Cortex of kidney (tissue), 1 donor: Measurements from ENCODE around the gene DNAH14.

Source experiments
- DNase-seq: peaks from one replicate; lab custom pipeline; 2025; lab: John Stamatoyannopoulos, UW

DNAH14 gene

DNA sequence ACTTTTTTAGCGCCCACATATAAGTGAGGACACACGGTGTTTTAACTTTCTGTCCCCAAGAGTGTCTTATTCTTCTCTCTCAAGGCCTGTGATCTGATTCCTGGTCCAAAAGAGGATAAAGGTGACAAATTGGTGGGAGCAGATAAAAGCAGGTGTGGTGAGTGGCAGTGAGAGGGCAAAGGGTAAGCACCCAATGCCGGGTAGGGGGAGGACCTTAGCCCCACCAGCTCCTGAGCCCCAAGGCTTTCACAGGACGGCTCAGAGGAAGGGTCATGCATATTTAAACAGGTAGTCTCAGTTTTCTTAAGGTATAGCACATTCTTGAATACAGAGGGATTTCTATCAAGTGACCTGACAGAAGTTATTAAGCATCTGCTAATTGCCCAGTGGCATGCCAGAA is 478.8 kb downstream of the DNAH14 start:
- no peak for DNase-seq

DNA sequence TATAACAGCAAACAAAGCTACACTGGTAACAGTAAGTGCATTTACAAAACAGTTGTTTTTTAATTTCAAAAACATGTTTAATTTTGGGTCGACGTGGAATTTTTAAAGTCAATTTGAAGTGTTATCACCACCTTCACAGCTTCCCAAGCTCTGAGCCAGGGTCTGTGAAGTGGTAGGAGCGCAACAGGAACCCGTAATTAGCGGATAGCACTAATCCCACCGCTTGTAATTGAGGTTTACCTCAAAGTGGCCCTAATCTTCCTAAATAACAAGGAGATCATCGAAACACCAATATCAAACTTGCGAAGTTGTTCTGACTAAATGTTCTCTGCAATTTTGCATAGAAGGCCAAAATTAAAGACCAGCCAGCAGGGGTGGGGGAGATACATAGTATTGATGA is 479.6 kb downstream of the DNAH14 start:
- DNase-seq: no peak

DNA sequence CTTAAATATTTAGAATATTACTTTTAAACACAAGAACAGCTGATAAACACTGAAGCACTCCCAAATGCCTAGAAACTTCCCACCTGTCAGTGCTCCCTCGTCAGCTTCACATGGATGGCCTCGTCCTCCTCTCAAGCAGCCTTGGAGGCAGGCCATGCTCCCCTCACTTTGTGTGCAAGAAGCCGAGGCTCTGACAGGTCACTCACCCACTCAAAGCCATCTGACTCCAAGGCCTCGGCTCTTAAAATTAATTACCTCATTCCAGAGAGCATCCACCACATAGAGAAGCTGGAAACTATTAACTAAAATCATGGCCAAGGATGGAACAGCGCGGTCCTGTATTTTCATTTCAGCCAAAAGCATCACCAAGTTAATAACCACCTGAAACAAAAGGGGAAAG is 480.6 kb downstream of the DNAH14 start:
- no peak for DNase-seq

DNA sequence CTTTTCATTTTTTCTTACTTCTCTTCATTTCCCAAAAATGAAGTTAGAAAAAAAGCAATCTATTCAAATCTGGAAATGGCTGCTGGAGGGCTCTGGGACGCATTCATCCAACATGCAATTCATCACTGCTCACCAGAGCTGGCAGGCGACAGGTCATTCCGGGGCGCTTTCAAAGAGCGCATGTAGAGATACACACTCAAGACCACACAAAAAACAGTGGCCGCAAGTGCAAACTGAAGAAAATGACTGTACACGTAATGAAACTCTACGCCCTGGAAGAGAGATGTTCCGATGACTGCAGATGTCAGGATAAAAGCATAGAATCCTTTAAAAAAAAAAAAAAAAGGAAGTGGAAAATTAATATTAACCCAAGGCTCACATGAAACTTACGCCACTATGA is 482.8 kb downstream of the DNAH14 start:
- DNase-seq: no peak

DNA sequence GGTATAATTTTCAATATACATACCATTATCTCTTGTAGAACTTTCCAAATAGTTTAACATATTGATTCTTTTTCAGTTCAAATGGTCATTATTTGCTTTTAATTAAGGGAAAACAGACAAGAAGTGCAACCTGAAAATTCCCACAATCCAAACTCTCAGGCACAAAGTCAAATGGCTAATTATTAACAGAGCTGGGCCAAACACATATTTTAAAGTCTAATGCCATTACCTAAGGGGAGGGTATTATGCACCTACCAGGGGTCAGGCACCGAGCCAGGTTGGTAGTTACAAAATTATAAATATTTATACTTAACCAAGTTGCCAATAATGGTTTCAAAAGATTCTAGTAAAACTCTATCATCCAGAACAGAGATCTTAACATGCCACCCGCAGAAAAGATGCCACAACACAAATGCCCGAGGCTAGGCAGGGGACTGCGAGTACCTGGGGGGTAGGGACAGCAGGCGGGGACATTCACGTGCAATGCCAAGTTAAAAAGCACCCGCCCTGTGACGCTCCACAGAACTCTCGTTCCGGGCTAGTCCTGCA is 483.4 kb downstream of the DNAH14 start:
- no peak for DNase-seq

DNA sequence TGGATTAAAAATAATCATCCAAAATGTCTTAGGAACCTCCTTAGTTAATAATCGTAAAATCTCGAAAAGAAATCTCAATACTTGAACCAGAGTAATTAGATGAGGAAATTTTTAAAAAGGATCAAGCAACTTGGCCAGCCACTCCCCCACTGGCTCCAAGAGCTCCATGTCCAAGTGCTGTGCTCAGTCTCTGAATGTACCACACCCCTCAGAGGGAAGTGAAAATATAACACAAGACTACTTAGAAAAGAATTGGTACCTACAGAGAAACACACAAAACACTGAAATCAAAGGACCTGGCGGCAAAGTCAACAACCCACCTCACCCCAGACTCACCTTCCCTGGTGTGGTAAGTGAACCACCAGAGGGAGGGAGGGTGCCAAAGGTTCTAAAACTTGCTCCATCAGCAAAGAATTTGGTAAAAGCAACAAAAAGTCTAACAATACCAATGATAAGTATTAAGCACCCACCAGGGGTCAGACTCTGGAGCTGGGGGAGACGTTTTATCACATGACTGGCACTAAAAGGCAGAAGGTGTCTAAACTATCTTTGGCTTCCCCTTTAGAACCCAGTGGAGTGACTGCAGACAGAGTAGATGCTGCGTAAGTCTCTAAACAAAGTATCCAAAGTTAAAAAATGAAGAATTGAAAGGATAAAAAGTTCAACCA is 484.4 kb downstream of the DNAH14 start:
- no peak for DNase-seq

DNA sequence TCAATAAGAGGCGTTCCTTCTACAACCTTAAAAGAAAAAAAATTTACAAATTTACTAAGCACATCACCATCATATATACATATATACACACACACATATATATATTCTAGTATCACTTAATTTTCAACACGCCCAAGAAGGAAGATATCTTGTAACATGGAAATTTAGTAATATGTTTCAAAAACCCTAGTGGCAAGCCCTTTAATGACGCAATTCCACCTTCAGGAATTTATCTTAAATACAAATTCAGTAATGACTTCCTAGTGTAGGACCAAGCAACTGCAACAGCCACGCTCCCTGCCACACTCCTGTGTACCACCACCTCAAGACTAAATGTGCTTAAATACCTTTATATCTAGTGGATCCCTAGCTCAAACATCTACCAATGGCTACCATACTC is 485.8 kb downstream of the DNAH14 start:
- DNase-seq: no peak

DNA sequence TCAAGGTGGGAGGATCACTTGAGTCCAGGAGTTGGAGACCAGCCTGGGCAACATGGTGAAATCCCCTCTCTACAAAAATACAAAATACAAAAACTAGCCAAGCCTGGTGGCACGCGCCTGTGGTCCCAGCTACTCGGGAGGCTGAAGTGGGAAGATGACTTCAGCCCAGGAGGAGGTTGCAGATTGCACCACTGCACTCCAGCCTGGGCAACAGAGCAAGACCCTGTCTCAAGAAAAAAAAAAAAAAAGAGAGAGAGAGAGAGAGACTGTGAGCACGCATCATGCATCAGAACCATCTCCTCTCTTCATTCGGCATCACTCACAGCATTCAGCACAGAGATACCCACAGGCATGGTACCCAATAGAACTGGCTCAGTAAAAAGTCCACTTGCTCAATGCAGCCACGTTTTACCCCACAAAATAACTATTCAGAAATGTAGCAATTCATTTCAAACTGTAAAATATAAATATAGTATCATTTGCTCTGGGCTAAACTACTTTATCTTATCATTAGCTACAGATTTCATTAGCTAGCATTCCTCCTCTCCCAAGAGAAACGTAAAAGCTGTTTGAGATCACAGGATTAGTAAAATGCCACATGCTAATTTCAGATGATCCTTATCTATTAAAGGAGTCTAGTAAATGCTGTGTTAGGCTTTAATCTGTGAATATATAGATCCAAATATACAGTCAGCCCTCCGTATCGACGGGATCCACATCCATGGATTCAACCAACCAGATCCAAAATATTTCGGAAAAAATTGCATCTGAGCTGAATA is 486.7 kb downstream of the DNAH14 start:
- no peak for DNase-seq

DNA sequence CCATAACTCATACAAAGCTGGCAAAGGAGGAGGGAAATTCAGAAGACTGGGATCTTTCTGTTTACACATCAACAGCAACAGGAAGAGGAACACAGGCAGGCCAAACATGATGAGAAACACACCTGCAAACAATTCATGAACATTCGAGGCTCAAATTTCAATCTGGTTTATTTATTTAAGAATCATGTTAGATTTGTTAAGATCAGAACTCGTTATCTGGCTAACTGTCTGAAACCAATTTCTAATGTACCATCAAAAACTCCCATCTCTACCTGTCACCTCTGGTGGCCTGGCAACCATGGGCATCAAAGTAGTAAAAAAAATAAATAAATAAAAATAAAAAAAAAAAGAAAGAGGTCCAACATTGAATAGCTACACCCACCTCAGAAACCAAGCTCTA is 488.6 kb downstream of the DNAH14 start:
- DNase-seq: no peak

DNA sequence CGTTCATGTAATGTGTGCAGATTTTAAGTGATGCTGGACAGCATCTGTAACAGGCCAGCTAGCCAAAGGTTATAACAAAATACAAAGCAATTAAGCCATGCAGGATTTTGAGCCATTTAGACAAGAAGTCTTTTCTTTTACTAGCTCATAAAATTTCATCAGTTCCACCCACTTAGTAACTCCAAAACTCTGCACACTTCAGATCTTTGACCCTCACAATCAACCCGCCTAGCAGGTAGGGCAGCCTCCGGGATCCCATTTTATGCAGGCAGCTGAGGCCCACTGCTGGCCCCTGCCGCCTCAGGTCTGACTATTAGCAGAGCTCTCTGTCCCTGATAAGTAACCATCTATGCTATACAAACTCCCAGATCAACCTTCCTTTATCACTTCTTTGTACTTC is 489.1 kb downstream of the DNAH14 start:
- no peak for DNase-seq

DNA sequence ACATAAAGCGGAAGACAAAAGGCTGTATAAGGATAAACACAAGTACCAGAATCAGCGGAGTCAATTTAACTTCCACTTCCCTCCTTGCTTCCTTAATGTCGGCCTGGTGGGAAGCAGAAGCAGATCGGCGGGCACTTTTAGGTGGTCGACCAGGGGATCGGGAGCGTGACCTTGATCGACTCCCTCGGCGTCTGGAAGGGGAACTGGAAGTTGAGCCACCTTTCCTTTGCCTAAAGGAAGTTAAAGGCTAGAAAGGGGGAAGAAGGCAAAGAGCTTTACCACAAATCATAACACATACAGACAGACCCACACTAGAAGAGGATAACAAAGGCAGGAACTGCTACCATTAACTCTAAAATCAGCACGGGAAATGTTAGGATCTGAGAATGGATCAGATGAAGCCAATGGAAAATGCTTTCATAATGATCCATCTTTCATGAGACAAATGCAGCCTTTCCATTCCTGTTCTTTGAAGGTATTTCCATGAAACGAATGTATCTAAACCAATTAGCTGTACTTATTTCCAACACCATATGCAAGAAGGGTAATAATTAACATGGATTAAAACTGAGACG is 492.6 kb downstream of the DNAH14 start:
- no peak for DNase-seq

DNA sequence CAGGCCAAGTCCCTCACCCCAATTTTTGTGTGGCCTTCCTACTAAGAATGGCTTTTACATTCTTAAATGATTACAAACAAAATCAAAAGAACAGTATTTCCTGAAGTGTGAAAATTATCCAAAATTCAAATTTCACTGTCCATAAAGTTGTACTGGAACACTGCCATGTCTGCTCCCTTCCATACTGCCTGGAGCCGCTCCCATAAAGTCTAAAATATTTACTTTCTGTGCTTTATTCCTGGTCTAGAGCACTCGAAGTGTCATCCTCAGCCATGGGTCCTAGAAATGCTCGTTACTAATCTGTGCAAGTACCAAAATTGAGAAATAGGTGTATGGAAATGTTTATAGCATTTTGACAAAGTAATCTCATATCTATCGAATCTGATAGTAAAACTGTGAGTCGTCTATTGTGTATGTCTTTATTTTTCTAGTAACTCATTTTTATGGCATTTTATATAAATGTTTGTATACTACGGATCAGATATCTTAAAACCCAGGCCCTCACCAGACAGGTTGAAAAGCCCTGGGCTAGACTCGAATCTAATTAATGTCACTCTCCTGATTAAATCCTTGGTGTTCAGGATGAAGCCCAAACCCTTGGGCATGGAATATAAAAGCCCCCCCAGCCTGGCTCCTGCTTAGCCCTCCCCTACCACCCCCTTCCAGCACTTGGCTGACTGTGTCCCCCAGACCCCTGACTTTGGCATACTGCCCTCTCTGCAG is 493.5 kb downstream of the DNAH14 start:
- no peak for DNase-seq

DNA sequence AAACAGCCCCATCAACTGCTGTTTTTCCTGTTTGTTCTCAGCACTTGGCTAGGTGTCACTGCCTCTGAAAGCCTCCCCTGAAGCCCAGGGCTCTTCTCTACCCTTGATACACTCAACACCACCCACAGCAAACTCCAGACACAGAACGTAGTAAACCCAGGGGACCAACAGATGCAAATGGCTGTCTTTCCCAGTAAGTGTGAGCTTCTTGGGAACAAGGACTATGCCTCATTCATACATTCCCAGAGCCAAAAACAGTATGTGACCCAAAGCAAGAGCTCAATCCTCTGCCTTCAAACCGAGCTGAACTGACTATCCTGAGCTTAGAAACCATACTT is 494.0 kb downstream of the DNAH14 start:
- DNase-seq: no peak

DNA sequence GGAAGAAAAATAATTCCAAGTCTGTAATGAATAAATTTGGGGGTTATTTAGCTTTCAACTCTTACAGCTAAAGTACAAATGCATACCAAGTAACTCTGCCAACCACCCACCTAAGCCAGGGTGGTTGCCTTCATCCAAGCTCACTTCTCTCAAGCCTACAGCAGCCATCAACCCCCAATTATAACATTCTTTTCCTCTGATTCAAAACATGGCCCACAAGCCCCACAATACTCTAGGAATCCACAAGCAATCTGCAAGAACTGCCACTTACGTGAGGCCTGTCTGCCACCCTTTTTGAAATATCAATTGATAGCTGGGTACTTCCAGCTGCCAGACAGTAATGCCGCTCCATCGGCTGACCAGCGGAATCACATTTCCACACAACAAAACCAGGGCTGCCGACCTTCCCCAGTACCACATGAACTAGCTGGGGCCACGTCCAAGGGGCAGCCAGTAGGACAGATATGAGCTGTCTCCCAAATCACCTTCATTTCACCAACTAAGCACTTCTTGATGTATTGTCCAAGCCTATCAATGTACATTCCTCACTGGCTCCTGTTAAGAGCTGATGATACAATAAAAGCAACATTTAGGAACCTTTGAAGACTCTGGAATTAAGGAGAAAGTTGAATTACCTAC is 495.2 kb downstream of the DNAH14 start:
- no peak for DNase-seq

DNA sequence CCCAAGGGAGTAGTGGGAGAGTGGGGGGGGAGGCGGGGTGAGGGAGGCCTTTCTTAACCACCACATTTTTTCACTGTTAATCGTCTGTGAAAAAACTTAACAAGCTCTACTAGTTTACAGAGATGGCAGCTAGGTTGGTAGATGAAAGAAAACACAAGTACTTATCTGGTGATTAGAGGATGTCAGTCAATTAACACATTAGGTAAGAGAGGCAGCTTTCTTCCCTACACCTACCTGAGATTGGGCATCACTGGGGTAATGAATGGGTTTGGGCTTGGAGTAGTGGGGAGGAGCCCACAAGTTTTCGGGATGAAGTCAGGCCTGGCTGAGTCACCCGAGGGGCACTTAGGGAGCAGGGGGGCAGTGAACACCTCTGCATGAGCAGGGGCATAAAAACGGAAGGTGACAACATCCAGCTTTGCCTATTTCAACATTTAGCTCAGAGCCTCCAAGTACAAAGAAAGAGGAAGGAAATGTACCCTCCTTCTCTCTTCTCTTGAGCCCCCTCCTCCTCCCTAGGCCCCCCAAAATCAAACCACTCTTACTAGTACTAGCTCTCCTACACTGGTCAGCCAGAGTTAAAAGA is 495.8 kb downstream of the DNAH14 start:
- DNase-seq: no peak

DNA sequence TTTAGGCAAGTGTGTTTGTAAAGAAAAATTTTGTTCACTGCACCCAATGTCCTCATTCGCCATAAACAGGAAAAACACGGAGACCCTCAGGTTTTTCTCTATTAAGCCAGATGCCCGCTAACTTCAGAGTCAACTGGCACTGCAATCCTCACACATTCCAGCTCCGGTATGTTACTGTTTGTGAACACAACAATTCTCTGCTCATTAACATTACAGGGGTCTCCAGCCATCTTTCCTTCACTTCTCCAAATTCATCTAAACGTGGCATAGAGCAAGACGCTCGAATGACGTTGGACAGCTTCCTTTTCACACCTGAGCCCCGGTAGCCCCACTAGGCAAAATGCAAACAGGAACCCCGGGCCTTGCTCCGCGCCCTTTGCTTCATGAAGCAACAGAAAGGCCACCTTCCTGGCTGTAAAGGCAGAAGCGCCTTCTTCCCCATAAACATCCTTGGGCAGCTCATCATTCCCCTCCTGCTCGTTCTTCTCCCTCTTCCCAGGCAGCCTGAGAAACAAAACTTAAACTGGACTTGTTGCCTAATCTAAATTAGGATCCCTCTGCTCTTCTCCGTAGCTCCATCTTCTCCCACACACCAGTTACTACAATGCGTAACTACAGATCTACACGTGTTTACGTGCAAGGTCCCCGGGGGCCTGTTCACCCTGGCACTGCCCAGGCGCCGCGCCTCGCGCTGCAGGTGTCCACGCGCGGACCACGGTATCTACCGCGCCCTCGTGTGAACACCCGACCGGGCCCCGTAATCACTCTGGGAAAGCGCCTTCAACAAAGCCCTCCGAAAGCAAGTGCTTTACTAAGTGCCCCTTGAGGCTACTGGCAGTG is 497.1 kb downstream of the DNAH14 start:
- no peak for DNase-seq

DNA sequence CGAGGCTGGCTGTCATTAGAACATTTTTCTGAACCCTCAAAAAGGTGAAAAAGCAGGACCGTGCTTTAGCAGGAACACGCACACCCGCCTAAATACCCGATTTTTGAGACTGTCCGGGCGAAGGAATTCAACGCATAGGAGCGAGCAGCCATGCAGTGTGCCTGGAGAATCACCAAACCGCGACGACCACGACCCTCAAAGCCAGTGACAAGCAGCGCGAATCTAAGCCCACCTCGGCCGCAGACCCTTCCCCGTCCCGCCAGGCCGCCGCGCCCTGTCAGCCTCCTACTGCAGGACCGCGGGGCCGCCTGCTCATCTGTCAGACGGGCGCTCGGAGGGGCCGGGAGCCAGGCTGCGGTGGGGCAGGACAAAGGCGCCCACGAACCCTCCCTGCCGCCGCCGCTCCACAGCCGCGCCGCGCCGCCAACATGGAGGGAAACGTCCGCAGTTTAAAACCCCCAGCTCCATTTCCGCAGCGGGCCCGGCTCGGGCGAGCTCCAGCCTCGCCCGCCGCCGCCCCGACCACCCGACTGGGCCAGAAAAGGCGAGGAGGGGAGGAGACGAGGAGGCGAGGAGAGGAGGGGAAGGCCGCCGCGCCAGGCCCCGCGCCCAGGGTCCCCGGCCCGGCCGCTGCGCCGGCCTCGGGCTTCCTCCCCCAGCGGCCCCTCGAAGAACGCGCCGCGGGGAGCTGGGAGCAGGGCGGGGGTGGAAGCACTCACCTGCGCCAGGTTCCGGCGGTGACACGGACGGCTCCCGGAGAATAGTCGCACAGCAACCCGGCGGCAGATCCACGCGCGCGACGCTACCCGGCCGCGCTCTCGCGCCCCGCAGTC is 498.0 kb downstream of the DNAH14 start, which contains the start of gene LBR:
TSS of gene LBR (minus strand) at position 804 of the 833 bp plus-strand sequence. CDS start 3,963 bp downstream, outside the sequence.
- DNase-seq: no peak

DNA sequence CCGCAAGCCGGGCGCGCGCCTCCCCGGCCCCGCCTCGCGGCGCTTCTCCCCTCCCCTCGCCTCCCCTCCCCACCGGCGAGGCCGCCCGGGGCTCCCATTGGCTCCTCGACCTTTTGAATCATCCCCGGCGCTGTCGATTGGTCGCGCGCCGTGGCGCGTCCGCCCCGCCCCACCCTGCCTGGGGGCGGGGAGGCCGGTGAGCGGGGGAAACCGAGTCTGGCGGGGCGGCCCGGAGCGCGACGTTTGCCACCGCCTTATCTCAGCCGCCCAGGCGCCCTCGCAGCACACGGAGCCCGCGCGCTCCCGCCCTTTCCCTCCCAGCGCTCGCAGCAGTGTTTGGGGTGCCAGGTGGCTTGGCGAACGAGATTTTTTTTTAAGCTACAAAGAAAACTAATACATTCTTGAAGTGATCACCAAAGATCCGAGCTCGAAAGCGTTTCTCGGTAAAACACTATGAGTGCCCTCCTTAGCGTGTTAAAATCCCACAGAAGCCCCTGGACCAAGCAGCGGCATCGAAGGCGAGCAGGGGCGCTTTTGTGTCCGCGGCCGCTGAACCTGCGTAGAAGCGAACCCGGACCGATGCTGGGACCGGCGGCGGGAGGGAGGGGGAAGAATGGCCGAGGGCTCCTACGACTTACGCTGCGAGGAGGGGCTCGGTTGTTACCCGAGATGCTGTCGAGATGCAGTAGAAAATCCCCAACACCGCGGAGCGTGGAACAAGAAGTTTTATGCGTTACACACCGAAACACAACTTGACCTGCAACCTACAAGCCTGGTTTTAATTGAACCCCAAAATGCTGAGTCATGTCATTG is 498.8 kb downstream of the DNAH14 start:
- peak; percentile 86 for DNase-seq
